Parathyroid adenoma (tissue), 2 donors: ENCODE results near the gene ZNF746.

Experiments used
- H2AFZ ChIP-seq: fragments of 300-600 bp; sonication (generic); one replicate; pipeline ENCODE4 v1.7.0; 2017; ENCODE audit warnings: antibody characterized with exemption, mild to moderate bottlenecking
- H3K27ac ChIP-seq: fragments of 300-600 bp; sonication (generic); one replicate; pipeline ENCODE4 v1.7.0; 2017
- H3K27me3 ChIP-seq: fragments of 300-600 bp; sonication (generic); one replicate; pipeline ENCODE4 v1.7.0; 2017; ENCODE audit warnings: low read length; ENCODE audit not compliant: control insufficient read depth, insufficient read depth
- H3K36me3 ChIP-seq: fragments of 300-600 bp; sonication (generic); one replicate; pipeline ENCODE4 v1.7.0; 2017; ENCODE audit warnings: low read length; ENCODE audit not compliant: control insufficient read depth, insufficient read depth
- H3K4me1 ChIP-seq: fragments of 300-600 bp; sonication (generic); one replicate; pipeline ENCODE4 v1.7.0; 2017; ENCODE audit warnings: control low read depth
- H3K4me2 ChIP-seq: fragments of 300-600 bp; sonication (generic); one replicate; pipeline ENCODE4 v1.7.0; 2017; ENCODE audit warnings: low read length
- H3K4me3 ChIP-seq: fragments of 300-600 bp; sonication (generic); one replicate; pipeline ENCODE4 v1.7.0; 2017; ENCODE audit warnings: low read depth, low read length
- H3K79me2 ChIP-seq: fragments of 300-600 bp; sonication (generic); one replicate; pipeline ENCODE4 v1.7.0; 2017; ENCODE audit warnings: control low read depth
- H3K9ac ChIP-seq: fragments of 300-600 bp; sonication (generic); one replicate; pipeline ENCODE4 v1.7.0; 2017; ENCODE audit warnings: mild to moderate bottlenecking
- H3K9me3 ChIP-seq: fragments of 300-600 bp; sonication (generic); one replicate; pipeline ENCODE4 v1.7.0; 2017; ENCODE audit warnings: low read length; ENCODE audit not compliant: control insufficient read depth
- CTCF ChIP-seq: fragments of 300-600 bp; sonication (generic); IDR thresholded peaks from one replicate; pipeline ENCODE4 v1.7.0; 2017; ENCODE audit warnings: antibody characterized with exemption, mild to moderate bottlenecking
- donor health status: primary hyperparathyroidism.

The ZNF746 gene

GRCh38 chr7:149456506-149457421, 40.8 kb downstream of the ZNF746 start:
- no peak overlapping the region for H3K4me3 ChIP-seq
- H3K79me2 ChIP-seq, result peaks cover 6% of the 10 kb centered on the region
- peaks cover 5% of the 10 kb centered on the region for H3K4me1 ChIP-seq
- no peak overlapping the region for H3K9ac ChIP-seq
- H3K36me3 ChIP-seq, result no peaks in the 10 kb centered on the region
- no peak overlapping the region for H3K27ac ChIP-seq
- H3K9me3 ChIP-seq, result no peaks in the 10 kb centered on the region
- no peaks in the 10 kb centered on the region for H3K27me3 ChIP-seq
- TF ChIP-seq CTCF, result no peak
- no peak overlapping the region for H2AFZ ChIP-seq
- H3K4me2 ChIP-seq, result no peak overlapping the region

- Histone ChIP-seq H3K4me3 (no peak overlapping the region), H3K27me3 (no peaks in the 10 kb centered on the region), H3K27ac (no peak overlapping the region), H3K36me3 (no peaks in the 10 kb centered on the region), H3K9me3 (no peaks in the 10 kb centered on the region), H2AFZ (no peak overlapping the region), H3K4me2 (no peak overlapping the region), H3K79me2 (peaks cover 8% of the 10 kb centered on the region), H3K4me1 (peaks cover 5% of the 10 kb centered on the region), H3K9ac (no peak overlapping the region)
- no peak for TF ChIP-seq CTCF
These were observed 42.2 kb downstream of the ZNF746 start for GRCh38 chr7:149455175-149455950.

GRCh38 chr7:149454750-149455149, 42.9 kb downstream of the ZNF746 start:
- Histone ChIP-seq H3K4me1 (peaks cover 5% of the 10 kb centered on the region), H3K27ac (no peak overlapping the region), H3K9me3 (no peaks in the 10 kb centered on the region), H3K4me3 (no peak overlapping the region), H3K36me3 (no peaks in the 10 kb centered on the region), H3K4me2 (no peak overlapping the region), H3K9ac (no peak overlapping the region), H2AFZ (no peak overlapping the region), H3K27me3 (no peaks in the 10 kb centered on the region), H3K79me2 (peaks cover 12% of the 10 kb centered on the region)
- TF ChIP-seq CTCF, result no peak

GRCh38 chr7:149454006-149454405, 43.6 kb downstream of the ZNF746 start:
- Histone ChIP-seq H3K79me2 (peaks cover 12% of the 10 kb centered on the region), H3K9ac (no peak overlapping the region), H2AFZ (no peak overlapping the region), H3K4me3 (no peak overlapping the region), H3K36me3 (no peaks in the 10 kb centered on the region), H3K4me1 (peaks cover 5% of the 10 kb centered on the region), H3K4me2 (no peak overlapping the region), H3K27me3 (no peaks in the 10 kb centered on the region), H3K9me3 (no peaks in the 10 kb centered on the region), H3K27ac (no peak overlapping the region)
- no peak for TF ChIP-seq CTCF
